Caco-2 (cell line): Measurements from ENCODE around the gene KRT71. TPM values are rescaled to one million over a fixed set of nuclear protein-coding genes. Genes with fewer than 3 reads are reported as not detected.

Experiments used
- BruUV-seq: library from RNA; stranded (reverse); fragments of 400-500 nt; replicated peaks from 2 replicates; lab custom pipeline; 2021; lab: Mats Ljungman, UMichigan
- CTCF ChIA-PET: fragments of 300-600 bp; sonication (Branson Sonifier 250); formaldehyde crosslinking; loops from one replicate; lab custom pipeline; 2022; ENCODE audit warnings: antibody characterized with exemption; lab: Charles Lee
- POLR2A ChIA-PET: fragments of 300-600 bp; sonication (Branson Sonifier 250); formaldehyde crosslinking; loops from one replicate; lab custom pipeline; 2022; ENCODE audit warnings: antibody characterized with exemption; lab: Charles Lee
- DNase-seq, 2 experiments: peaks; one replicate each; pipeline versions ENCODE4 v3.0.0 to v3.0.0-alpha.2; 2020 to 2022
- H3K27me3 ChIP-seq: replicated peaks from 2 replicates; pipeline ENCODE4 v1.6.0; 2011; ENCODE audit warnings: low read length; ENCODE audit not compliant: control insufficient read depth, insufficient read depth
- H3K36me3 ChIP-seq: 2 replicates; pipeline ENCODE4 v1.5.1; 2011; ENCODE audit warnings: low read length; ENCODE audit not compliant: control insufficient read depth, insufficient read depth
- H3K4me1 ChIP-seq: fragments of 250-450 bp; sonication (Bioruptor Pico); 2 replicates; pipeline ENCODE4 v1.5.1; 2020; ENCODE audit warnings: mild to moderate bottlenecking
- H3K4me3 ChIP-seq: 2 replicates; pipeline ENCODE4 v1.5.1; 2011; ENCODE audit warnings: low read depth, mild to moderate bottlenecking, control low read depth, low read length
- H3K9me3 ChIP-seq: fragments of 250-450 bp; sonication (Bioruptor Pico); 2 replicates; pipeline ENCODE4 v1.5.1; 2020; ENCODE audit warnings: mild to moderate bottlenecking, moderate library complexity
- H3K27ac Mint-ChIP-seq: one replicate; pipeline ENCODE4 v1.8.0; 2022; ENCODE audit warnings: mixed read lengths; ENCODE audit not compliant: unreplicated experiment
- H3K27me3 Mint-ChIP-seq: one replicate; pipeline ENCODE4 v1.8.0; 2022; ENCODE audit warnings: mixed read lengths; ENCODE audit not compliant: insufficient read depth, unreplicated experiment
- H3K36me3 Mint-ChIP-seq: one replicate; pipeline ENCODE4 v1.8.0; 2022; ENCODE audit warnings: mild to moderate bottlenecking, mixed read lengths; ENCODE audit not compliant: insufficient read depth, unreplicated experiment
- H3K4me1 Mint-ChIP-seq: one replicate; pipeline ENCODE4 v1.8.0; 2022; ENCODE audit warnings: low read depth, mixed read lengths; ENCODE audit not compliant: unreplicated experiment
- H3K4me3 Mint-ChIP-seq: one replicate; pipeline ENCODE4 v1.8.0; 2022; ENCODE audit warnings: mild to moderate bottlenecking, moderate library complexity, mixed read lengths; ENCODE audit not compliant: unreplicated experiment
- H3K9me3 Mint-ChIP-seq: one replicate; pipeline ENCODE4 v1.8.0; 2022; ENCODE audit warnings: mixed read lengths; ENCODE audit not compliant: unreplicated experiment
- CTCF ChIP-seq, 2 experiments: fragments of 200-600 bp in 1 of 2; IDR thresholded peaks; 1 replicate in 1 of 2; 2 replicates in 1 of 2; pipeline versions ENCODE4 v1.5.1 to v1.8.0; 2011 to 2022; ENCODE audit warnings: antibody characterized with exemption in 1 of 2, control low read depth in 1 of 2, inconsistent platforms in 1 of 2, low read depth in 1 of 2, low read length in 1 of 2, mild to moderate bottlenecking in 1 of 2, moderate library complexity in 1 of 2; ENCODE audit not compliant: insufficient read depth in 1 of 2, severe bottlenecking in 1 of 2, unreplicated experiment in 1 of 2
- intact Hi-C: fragments of 100-400 bp; cut with micrococcal nuclease; formaldehyde crosslinking; loops from one replicate; pipeline ENCODE4 v1.10.0; 2022; ENCODE audit not compliant: unreplicated experiment
- total RNA-seq: library from RNA; stranded (reverse); gene quantifications from 2 replicates; pipeline ENCODE4 v1.2.3, GENCODE V29; 2022

KRT71 gene
- total RNA-seq, 1 experiment from 2014 or later = 1.2 TPM

DNA sequence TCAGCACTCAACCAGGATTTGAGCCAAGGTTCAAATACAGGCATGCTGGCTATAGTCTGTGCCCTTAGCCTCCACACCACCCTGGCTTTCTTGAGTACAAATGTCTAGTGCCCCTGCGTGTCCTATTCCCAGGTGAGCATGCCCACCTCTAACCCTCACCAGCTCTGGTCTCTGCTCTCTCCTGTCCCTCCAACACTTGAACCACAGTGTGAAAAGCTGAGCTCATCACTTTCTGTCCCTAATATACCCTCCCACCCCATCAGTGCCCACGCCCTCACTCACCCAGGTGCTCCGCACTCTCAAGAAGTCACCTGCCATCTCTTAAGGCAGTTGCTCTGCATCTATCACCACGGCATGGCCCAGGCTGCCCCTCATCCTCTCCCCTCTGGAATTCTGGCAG, 7.0 kb upstream of the KRT71 start:
- Histone ChIP-seq H3K4me1 (no peaks in the 10 kb centered on the region), H3K4me3 (no peak overlapping the region), H3K27me3 (no peaks in the 10 kb centered on the region), H3K36me3 (no peaks in the 10 kb centered on the region), H3K9me3 (no peaks in the 10 kb centered on the region)
- ChIA-PET POLR2A (interaction anchor here (0.6 kb wide), 1 partner anchor 331 kb away, joined by 4 read pairs; no protein-coding TSS in a partner anchor), CTCF (no interaction called here)
- Mint-ChIP-seq H3K4me3 (no peak overlapping the region), H3K27ac (no peak overlapping the region), H3K27me3 (peaks cover 6% of the 10 kb centered on the region), H3K36me3 (no peaks in the 10 kb centered on the region), H3K4me1 (no peaks in the 10 kb centered on the region), H3K9me3 (no peaks in the 10 kb centered on the region)
- intact Hi-C loops = no loop called here
- BruUV-seq = no TSS peak
- TF ChIP-seq CTCF (IDR thresholded peaks at IDR 0.05; ENCODE audit: insufficient read depth in 1 of 2, low read depth in 1 of 2, low read length in 1 of 2, severe bottlenecking in 1 of 2, unreplicated experiment in 1 of 2) = no peak
- no peak for DNase-seq

DNA sequence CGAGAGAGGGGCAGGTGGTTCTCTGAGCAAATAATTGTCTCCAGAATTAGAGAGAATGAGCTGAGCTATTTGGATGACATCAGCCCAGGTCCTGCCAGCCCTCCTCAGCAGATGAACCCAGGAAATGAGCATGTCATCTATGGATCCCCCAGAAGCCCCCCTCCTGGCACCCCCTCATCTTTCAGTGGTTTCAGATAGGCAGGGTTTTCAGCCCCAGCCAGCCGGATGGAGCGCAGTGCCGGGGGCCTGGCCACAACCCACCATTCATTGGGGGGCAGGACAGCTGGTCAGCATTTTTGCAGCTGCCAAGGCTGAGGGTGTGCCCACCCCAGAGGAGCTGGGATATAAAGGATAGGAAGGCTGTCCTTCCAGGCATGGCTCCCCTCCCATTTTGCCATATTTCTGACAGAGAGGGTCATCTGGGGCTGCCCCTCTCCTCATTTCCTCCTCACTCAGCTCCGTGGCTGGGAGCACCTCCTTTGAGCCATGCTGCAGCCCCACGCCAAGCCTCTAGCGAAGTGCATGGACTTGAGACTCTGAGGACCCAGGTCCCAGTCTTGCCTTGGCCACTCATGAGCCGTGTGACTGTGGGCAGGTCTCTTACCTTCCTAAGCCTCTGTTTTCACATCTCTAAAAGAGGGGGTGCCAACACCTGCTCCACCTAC, 6.0 kb upstream of the KRT71 start:
- Histone ChIP-seq H3K4me1 (no peaks in the 10 kb centered on the region), H3K27me3 (no peaks in the 10 kb centered on the region), H3K9me3 (no peaks in the 10 kb centered on the region), H3K4me3 (no peak overlapping the region), H3K36me3 (no peaks in the 10 kb centered on the region)
- H3K9me3 Mint-ChIP-seq = no peaks in the 10 kb centered on the region
- H3K27me3 Mint-ChIP-seq = peaks cover 6% of the 10 kb centered on the region
- no peak overlapping the region for H3K27ac Mint-ChIP-seq
- no peaks in the 10 kb centered on the region for H3K4me1 Mint-ChIP-seq
- ChIA-PET POLR2A (no interaction called here), CTCF (no interaction called here)
- H3K36me3 Mint-ChIP-seq = no peaks in the 10 kb centered on the region
- H3K4me3 Mint-ChIP-seq = no peak overlapping the region
- intact Hi-C loops = no loop called here
- TF ChIP-seq CTCF (IDR thresholded peaks at IDR 0.05; ENCODE audit: insufficient read depth in 1 of 2, low read depth in 1 of 2, low read length in 1 of 2, severe bottlenecking in 1 of 2, unreplicated experiment in 1 of 2) = no peak
- no TSS peak for BruUV-seq
- DNase-seq = no peak

- no peaks in the 10 kb centered on the region for H3K36me3 Mint-ChIP-seq
- intact Hi-C loops = no loop called here
- no peak for TF ChIP-seq CTCF (IDR thresholded peaks at IDR 0.05; ENCODE audit: insufficient read depth in 1 of 2, low read depth in 1 of 2, low read length in 1 of 2, severe bottlenecking in 1 of 2, unreplicated experiment in 1 of 2)
- no peaks in the 10 kb centered on the region for H3K9me3 Mint-ChIP-seq
- BruUV-seq = no TSS peak
- Histone ChIP-seq H3K36me3 (no peaks in the 10 kb centered on the region), H3K4me3 (no peak overlapping the region), H3K4me1 (peaks cover 5% of the 10 kb centered on the region), H3K9me3 (no peaks in the 10 kb centered on the region), H3K27me3 (no peaks in the 10 kb centered on the region)
- no peak for DNase-seq
- no peak overlapping the region for H3K27ac Mint-ChIP-seq
- CTCF ChIA-PET = no interaction called here
- POLR2A ChIA-PET = no interaction called here
- no peak overlapping the region for H3K4me3 Mint-ChIP-seq
- peaks cover 6% of the 10 kb centered on the region for H3K27me3 Mint-ChIP-seq
- no peaks in the 10 kb centered on the region for H3K4me1 Mint-ChIP-seq
Observed at GRCh38 chr12:52557476-52557875, 4.5 kb upstream of the KRT71 start.
